GM18907 (cell line): ENCODE results near the gene MGMT.

ENCODE experiments used
- ATAC-seq: cut with Tn5 transposase; IDR thresholded peaks from one replicate; pipeline ENCODE4 v1.9.1; 2021; ENCODE audit warnings: mild to moderate bottlenecking, moderate library complexity; ENCODE audit not compliant: unreplicated experiment

MGMT gene

DNA sequence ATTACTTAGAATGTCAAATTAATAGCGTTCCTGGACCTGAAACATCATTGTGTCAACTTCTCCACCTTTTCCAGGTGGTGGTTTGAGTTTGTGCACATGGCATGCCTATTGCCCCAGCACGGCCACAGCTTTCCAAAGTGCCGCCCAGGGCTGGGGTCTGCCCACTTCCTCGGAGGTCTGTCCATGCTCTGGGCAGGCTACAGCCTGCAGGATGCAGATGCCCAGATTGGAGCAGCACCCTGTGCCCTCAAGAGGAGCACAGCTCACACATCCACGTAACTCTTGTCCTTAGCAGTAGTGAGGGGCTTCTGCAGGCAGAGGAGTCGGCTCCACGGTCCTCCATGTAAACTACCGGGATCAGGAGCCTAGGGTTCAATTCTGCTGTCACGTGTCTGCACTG, 258.4 kb downstream of the MGMT start:
- ATAC-seq, result no peak

- no peak for ATAC-seq
Measured at GRCh38 chr10:129725890-129726631, 259.0 kb downstream of the MGMT start.

DNA sequence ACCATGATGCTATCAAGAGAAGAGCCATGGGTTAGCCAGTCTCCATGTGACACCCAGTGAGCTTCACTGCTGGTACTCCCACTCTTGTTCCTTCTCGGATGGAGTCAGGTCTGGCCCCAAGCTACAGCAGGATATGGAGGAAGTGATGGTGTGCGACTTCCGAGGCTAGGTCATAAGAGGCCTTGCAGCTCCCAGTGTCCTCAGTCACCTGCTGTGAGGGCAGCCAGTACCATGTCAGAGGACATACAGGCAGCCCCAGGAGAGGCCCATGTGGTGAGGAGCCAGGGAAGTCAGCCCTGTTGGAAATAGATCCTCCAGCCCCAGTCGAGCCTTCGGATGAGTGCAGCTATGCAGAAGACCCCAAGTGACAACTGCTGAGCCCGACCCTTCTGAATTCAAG, 260.0 kb downstream of the MGMT start:
- ATAC-seq, result no peak

GRCh38 chr10:129727495-129727894, 260.5 kb downstream of the MGMT start:
- no peak for ATAC-seq

- no peak for ATAC-seq
Measured at GRCh38 chr10:129728246-129728820, 261.3 kb downstream of the MGMT start.

GRCh38 chr10:129728905-129729795, 262.1 kb downstream of the MGMT start:
- no peak for ATAC-seq

GRCh38 chr10:129730272-129730992, 263.4 kb downstream of the MGMT start:
- no peak for ATAC-seq

- ATAC-seq, result no peak
Measured at GRCh38 chr10:129730993-129731325, 263.9 kb downstream of the MGMT start.

DNA sequence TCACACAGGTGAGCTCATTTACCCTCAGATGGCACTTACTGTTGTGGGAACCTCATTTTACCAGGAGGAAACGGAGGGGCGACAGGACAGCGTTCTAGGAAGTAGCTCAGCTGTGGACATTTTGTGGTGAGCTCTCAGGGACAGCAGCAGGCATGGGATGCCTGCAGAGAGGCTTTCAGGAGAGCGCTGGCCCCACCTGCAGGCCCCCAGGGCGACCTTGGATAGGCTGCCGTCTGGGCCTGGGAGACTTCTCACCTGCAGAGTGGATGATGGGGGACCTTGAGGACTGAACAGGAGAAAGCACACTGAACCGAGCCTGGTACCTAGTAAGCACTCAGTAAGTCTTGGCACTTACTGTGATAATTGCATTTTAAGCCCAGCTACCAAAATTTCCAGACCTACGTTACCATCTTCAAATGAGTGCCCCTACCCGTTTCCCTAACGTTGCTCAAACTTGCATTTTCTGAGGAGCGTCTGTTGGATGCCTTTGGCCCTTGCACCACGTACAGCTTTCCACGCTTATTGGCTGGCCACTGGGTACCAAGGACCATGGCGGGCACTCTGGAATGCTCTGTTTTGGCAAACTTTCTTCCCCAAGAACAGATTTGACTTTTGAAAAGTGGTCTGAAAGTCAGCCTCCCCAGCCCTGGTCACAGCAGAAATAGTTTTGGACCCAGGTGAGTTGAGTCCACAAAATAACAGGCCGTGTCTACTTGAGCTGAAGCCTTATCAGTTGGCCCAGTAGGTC, 273.7 kb downstream of the MGMT start:
- no peak for ATAC-seq

DNA sequence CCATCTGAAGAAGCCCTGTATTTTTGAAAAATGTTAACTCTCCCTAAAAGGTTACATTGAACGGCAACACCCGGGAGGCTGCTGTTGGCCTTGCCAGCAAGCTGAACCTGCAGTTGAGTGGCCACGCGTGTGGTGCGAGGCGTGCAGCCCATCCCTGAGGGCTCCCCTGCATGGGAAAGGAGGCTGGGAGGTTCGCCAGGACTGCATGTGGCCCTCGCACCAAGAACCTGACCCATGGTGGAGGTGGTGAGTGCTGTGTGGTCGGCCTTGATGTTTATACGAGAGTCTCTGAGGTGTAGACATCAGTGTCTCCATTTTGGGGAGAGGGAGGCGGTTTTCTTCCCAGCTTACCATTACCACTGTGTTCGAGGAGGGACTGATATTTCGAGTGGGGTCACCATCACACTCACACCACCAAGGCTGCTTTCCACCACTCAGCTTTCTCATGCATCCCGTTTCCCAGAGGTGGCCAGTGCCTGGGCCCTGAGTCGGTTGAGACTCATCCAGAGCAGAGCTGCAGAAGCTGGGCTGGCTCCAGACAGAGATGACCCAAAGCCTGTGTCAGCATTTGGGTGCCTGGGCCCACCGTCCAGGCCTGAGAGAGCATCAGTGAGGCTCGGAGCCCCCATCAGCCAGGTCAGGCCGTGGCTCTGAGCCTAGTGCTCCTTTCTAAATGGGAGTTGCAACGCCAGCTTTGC, 274.4 kb downstream of the MGMT start:
- ATAC-seq, result no peak

DNA sequence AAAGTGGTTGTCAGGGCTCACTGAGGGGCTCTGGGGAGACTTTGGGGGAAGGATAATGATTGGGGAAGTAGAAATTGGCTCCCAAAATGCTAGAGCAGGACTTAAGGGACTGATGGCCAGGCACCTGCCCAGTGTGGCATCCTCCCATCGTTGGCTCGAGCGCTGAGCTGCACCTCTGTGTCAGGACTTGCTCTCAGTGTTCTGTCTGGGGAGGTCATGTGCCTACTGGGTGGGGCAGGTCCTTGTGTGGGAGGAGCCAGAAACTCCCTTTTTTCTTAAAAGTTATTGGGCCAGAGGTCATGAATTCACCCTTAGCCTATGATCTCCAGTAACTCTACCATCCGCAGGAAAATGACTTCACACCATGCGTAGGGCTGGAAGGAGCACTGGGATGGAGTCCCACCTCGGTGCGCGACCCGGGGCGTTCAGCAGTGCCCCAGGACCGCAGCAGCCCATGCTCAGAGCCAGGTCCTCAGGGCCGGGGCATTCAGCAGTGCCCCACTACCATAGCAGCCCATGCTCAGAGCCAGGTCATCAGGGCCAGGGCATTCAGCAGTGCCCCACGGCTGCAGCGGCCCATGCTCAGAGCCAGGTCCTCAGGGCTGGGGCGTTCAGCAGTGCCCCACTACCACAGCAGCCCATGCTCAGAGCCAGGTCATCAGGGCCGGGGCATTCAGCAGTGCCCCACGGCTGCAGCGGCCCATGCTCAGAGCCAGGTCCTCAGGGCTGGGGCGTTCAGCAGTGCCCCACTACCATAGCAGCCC, 275.1 kb downstream of the MGMT start:
- ATAC-seq, result no peak

DNA sequence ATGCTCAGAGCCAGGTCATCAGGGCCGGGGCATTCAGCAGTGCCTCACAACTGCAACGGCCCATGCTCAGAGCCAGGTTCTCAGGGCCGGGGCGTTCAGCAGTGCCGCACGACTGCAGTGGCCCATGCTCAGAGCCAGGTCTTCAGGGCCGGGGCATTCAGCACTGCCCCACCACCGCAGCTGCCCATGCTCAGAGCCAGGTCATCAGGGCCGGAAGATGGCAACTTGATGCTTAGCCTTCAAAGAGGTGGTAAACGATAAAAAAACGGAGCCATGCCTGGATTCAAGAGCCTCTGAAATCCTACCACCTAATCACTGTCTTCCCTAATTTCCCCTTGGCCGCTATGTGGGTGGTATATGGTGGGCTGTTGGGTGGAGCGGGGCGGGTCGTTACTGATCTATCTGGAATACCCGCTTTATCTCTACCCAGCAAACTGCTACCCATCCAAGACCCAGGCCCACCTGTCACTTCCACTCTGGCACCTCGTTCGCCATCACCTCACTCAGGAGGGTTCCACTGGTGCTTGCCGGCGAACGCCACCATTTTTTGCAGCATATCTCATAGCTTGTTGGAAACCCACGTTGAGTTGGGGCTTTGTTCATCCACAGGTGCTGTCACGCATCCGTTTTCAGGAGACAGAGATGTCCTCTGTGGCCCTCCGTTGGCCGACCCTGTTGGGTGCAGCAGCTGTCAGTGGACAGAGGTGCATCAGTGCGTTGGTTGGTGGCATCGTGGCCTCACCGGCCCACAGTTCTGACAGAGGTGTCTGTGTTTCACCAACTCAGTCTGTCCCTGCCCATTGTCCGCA, 275.9 kb downstream of the MGMT start:
- ATAC-seq, result no peak

GRCh38 chr10:129743738-129744133, 276.7 kb downstream of the MGMT start:
- no peak for ATAC-seq

DNA sequence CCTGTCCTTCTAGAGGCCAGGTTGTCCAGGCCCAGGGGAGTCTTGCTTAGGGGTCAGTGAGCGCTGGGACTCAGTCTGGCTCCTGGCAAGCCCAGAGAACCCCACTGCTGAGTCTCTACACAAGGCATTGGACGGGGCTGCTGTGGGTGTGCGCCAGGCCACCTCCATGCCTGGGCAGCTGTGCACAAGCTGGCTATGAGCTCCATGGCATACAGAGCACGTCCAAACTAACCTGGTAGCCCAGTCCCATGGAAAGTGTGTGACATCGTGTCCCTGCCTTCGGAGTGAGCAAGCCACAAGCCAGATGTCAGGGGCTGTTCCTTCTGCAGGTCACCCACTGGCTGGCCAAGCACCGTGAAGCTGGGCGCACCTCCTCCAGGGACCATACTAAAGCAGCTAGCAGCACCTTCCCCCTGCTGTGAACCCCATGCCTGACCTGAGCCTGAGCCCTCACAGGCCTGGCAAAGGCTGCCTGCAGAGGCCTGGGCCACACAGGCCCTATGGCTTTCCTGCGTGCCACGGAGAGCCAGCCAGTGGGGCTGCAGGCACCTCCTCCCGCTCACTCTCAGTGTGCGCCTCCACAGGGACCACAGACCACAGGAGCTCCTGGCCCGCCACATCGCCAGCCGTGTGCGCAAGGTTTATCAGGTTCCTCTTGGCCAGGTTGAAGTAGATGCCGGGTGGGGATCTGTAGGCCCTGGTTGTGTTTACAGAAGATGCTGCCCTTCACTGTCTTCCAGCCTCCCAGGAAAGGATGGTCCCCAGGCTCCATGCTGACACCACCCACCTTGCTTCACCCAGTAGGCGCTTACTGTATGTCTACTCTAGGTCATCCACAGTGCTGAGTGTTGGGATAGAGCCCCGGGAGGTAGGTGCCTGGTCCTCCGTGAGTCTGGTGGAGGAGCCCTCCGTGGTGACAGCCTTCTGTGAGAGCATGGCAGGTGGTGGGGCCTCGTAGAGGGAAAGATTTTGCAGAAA, 277.4 kb downstream of the MGMT start:
- ATAC-seq, result no peak

DNA sequence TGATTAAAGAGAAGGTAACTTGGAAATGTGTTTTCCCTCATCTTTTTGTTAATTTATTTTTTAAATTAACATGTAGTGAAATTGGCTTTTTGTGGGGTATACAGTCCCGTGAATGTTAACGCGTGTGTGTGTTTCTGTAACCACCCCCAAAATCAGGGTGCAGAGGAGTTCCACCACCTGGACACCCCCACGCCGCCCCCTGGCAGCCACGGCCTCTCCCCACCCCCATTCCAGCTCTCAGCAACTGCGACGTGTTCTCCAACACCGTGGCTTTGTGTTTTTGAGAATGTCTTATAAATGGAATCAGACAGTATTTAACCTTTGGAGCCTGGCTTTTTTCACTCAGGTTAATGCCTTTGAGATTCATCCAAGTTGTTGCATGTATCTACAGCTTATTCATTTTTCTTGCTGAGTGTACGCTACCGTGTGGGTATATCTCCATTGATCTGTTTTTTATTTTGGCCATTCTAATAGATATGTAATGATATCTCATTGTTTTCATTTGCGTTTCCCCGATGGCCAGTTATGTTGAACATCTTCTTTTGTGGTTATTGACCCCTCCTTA, 278.2 kb downstream of the MGMT start:
- no peak for ATAC-seq

DNA sequence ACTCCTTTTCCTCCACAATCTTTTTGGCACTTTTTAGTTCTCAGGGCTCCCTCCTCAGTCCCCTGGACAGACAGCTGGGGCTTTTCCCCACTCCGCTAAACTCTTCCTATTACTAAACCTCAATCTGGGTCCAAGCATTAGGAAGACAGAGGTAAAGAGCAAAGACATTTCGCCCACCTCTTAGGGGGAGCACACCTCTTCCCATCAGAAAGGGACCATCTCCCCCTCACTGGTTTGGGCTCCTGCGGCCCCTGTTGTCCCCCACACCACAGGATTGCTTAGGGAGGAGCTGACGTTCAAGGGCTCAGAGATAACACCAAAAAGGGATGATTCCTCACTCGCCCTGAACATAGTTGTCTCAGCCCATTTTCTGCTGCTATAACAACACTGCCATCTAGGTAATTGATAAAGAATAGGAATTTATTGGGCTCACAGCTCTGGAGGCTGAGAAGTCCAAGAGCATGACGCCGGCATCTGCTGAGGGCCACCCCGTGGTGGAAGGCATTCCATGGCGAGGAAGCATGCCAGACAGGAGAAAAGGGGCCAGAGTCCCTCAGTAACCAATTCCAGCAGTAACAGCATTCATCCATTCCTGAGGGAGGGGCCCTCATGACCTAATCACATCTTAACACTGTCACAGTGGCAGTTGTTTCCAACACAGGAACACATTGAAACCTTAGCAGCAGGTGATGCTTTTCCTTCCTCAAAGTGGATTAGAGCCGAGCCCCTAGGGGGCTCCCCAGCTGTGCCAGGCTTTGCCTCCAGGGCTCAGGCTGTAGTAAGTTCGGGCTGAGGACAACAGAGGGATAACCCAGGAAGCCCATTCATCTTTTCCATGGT, 287.4 kb downstream of the MGMT start:
- ATAC-seq, result no peak
